Activated CD8-positive, alpha-beta memory T cell treated with anti-CD3 and anti-CD28 coated beads, Interleukin-2, amount 50 U/mL, for 48 hours (primary cell): Measurements from ENCODE around the gene CHST14.

Source experiments
- DNase-seq: peaks from one replicate; pipeline ENCODE4 v3.0.0-alpha.2; 2020

CHST14 gene

GRCh38 chr15:40495516-40495915 lies 24.7 kb downstream of the CHST14 start:
- no peak for DNase-seq

- DNase-seq: no peak
These were observed 27.6 kb downstream of the CHST14 start for GRCh38 chr15:40498418-40498817.

- no peak for DNase-seq
These were observed 28.1 kb downstream of the CHST14 start for GRCh38 chr15:40498891-40499290.

- no peak for DNase-seq
These were observed 29.1 kb downstream of the CHST14 start for GRCh38 chr15:40499931-40500330.

GRCh38 chr15:40500568-40501330 lies 30.0 kb downstream of the CHST14 start:
- DNase-seq: no peak

GRCh38 chr15:40501487-40501886 lies 30.7 kb downstream of the CHST14 start:
- no peak for DNase-seq

GRCh38 chr15:40506964-40507571 lies 36.3 kb downstream of the CHST14 start:
- DNase-seq: peak; percentile 85

- peak; percentile 20 for DNase-seq
These were observed 37.4 kb downstream of the CHST14 start for GRCh38 chr15:40508216-40508615.

GRCh38 chr15:40510201-40510600 lies 39.4 kb downstream of the CHST14 start:
- peak; percentile 29 for DNase-seq

- peak; percentile 55 for DNase-seq
These were observed 40.3 kb downstream of the CHST14 start for GRCh38 chr15:40511093-40511471.

- DNase-seq: peak; percentile 60
These were observed 40.8 kb downstream of the CHST14 start for GRCh38 chr15:40511472-40512133.

GRCh38 chr15:40512440-40512839 lies 41.7 kb downstream of the CHST14 start:
- peak; percentile 32 for DNase-seq

GRCh38 chr15:40513609-40514008 lies 42.8 kb downstream of the CHST14 start:
- DNase-seq: peak; percentile 43

GRCh38 chr15:40516322-40516721 lies 45.5 kb downstream of the CHST14 start:
- DNase-seq: peak; percentile 18
